CD4-positive, alpha-beta T cell (primary cell): ENCODE results near the gene CNBP. TPM values are rescaled to one million over a fixed set of nuclear protein-coding genes. Genes with fewer than 3 reads are reported as not detected.
"Not testable (repeated sequence)": the region's sequence is repeated elsewhere in the genome, so short reads cannot be mapped to it uniquely, and the experiment has no call there.

Source experiments
- ATAC-seq: fragments of 200-7000 bp; cut with Tn5 transposase; one replicate; pipeline ENCODE4 v1.10.0; 2022; ENCODE audit warnings: mild to moderate bottlenecking; ENCODE audit not compliant: poor library complexity
- CTCF ChIA-PET: fragments of 350-600 bp; sonication (Branson Sonifier 250); formaldehyde crosslinking; loops from one replicate; lab custom pipeline; 2021; ENCODE audit warnings: antibody characterized with exemption, inconsistent platforms; lab: Charles Lee
- POLR2A ChIA-PET: fragments of 350-600 bp; sonication (Branson Sonifier 250); formaldehyde crosslinking; loops from one replicate; lab custom pipeline; 2021; ENCODE audit warnings: antibody characterized with exemption, inconsistent platforms; lab: Charles Lee
- DNase-seq, 14 experiments: peaks; one replicate each; pipeline ENCODE4 v3.0.0-alpha.2; 2013 to 2020; ENCODE audit warnings: mixed read lengths in 2 of 14
- H3K27ac ChIP-seq, 2 donors: one replicate each; pipeline versions ENCODE4 v1.5.1 to v1.7.0; 2013; ENCODE audit warnings: low read length in 2 of 2, low read depth in 1 of 2, mild to moderate bottlenecking in 1 of 2
- H3K27me3 ChIP-seq, 2 experiments: 1 replicate in 1 of 2; 2 replicates in 1 of 2; pipeline versions ENCODE4 v1.6.1 to v1.7.0; 2013; ENCODE audit warnings: low read length in 2 of 2, control low read depth in 1 of 2, mild to moderate bottlenecking in 1 of 2, moderate library complexity in 1 of 2; ENCODE audit not compliant: insufficient read depth in 2 of 2, control insufficient read depth in 1 of 2
- H3K36me3 ChIP-seq: one replicate; pipeline ENCODE4 v1.6.1; 2013; ENCODE audit warnings: low read length, control low read depth; ENCODE audit not compliant: insufficient read depth
- H3K4me1 ChIP-seq: one replicate; pipeline ENCODE4 v1.6.1; 2013; ENCODE audit warnings: low read length, control low read depth; ENCODE audit not compliant: insufficient read depth
- H3K4me3 ChIP-seq: one replicate; pipeline ENCODE4 v1.5.1; 2013; ENCODE audit warnings: mild to moderate bottlenecking, low read length, moderate library complexity
- H3K9me3 ChIP-seq, 2 experiments: 1 replicate in 1 of 2; 2 replicates in 1 of 2; pipeline versions ENCODE4 v1.6.1 to v1.7.0; 2013; ENCODE audit warnings: low read length in 2 of 2, mild to moderate bottlenecking in 2 of 2, control low read depth in 1 of 2, moderate library complexity in 1 of 2; ENCODE audit not compliant: control insufficient read depth in 1 of 2, insufficient read depth in 1 of 2
- H3K27ac Mint-ChIP-seq: one replicate; pipeline ENCODE4 v1.8.0; 2020; ENCODE audit warnings: mixed read lengths
- H3K27me3 Mint-ChIP-seq: one replicate; pipeline ENCODE4 v1.8.0; 2021; ENCODE audit warnings: mixed read lengths
- H3K36me3 Mint-ChIP-seq: one replicate; pipeline ENCODE4 v1.8.0; 2021; ENCODE audit warnings: low read depth, mixed read lengths
- H3K4me1 Mint-ChIP-seq: one replicate; pipeline ENCODE4 v1.8.0; 2021; ENCODE audit warnings: low read depth, mixed read lengths
- H3K4me3 Mint-ChIP-seq: one replicate; pipeline ENCODE4 v1.8.0; 2020; ENCODE audit warnings: mild to moderate bottlenecking, mixed read lengths
- H3K9me3 Mint-ChIP-seq: one replicate; pipeline ENCODE4 v1.8.0; 2020; ENCODE audit warnings: mixed read lengths
- intact Hi-C, 2 experiments: fragments of 100-400 bp; cut with DNase I in 1 of 2; cut with micrococcal nuclease in 1 of 2; formaldehyde crosslinking; loops; one replicate each; pipeline versions ENCODE4 v1.15.1 to v1.9.0; 2023 to 2025; cut with DNase I, micrococcal nuclease
- total RNA-seq, 174 experiments: library from RNA in 2 of 174; stranded (reverse) in 2 of 174; gene quantifications; one replicate each; pipeline ENCODE4 v1.2.3 and lab custom pipeline; 2021 to 2026
- TF ChIP-seq, protein P1 (sequence below): fragments of 200-600 bp; IDR thresholded peaks from one replicate; pipeline ENCODE4 v1.8.0; 2022; ENCODE audit warnings: antibody characterized with exemption, mild to moderate bottlenecking

Gene CNBP
- total RNA-seq, 2 experiments from 2014 or later: 260 to 267 TPM

DNA sequence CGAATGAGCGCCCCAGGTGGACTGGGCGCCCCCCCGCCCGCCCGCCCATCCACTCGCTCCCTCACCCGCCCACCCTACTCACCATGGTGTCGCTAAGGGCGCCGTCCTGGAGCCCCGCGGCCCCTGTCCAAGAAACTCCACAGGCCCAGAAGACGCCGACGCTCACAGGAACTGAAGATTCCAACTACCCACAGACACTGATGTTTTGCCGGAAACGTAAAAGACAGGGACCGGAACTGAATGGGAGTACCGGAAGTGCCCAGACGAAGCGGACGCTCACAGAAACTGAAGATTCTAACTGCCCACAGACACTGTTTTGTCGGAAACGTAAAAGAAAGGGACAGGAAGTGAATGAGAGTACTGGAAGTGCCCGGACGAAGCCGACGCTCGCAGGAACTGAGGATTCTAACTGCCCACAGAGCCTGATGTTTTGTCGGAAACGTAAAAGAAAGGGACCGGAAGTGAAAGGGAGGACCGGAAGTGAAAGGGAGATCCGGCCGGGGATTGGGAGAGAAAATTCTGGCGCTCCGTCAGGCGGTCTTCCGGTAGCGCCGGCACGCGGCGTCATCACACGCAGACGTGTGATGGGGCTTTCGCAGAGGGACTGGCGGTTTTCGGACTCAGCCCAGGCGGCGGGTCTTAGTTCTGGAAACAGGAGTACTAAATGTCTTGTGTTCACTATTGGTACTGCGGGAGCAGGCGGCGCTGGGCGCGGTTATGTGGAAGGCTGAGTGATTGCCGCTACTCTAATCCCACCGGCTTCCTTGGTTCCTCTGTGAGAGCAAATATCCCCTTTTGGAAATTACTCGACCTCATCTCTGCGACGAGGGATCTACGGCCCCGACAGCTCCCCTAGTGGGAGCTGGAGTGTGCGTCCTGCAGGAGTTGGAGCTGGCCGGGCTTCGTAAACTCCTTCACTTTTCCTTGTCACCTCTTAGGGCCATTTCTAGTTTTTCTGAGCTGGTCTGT lies 22.5 kb downstream of the CNBP start, which contains the start of gene ISY1:
Gene ISY1 (minus strand): TSS at position 173 of the 969 bp plus-strand sequence. CDS start 88 bp downstream, at position 85.
- DNase-seq (peak; percentile 70 to 97 (median 84)), ATAC-seq (peak; percentile 74)
- Histone ChIP-seq H3K36me3 (peaks cover 30% of the 10 kb centered on the region), H3K4me1 (peaks cover 24% of the 10 kb centered on the region), H3K9me3 (no peaks in the 10 kb centered on the region), H3K27me3 (no peaks in the 10 kb centered on the region), H3K4me3 (peak within 1 kb of the TSS; percentile 82), H3K27ac (peak within 1 kb of the TSS; percentile 92 to 99)
- no peaks in the 10 kb centered on the region for H3K27me3 Mint-ChIP-seq
- peak within 1 kb of the TSS; percentile 95 for H3K27ac Mint-ChIP-seq
- intact Hi-C loops: loop anchor here (1.0 kb wide), 3 partner anchors 23 to 42 kb away; partner anchors contain the start of gene RAB43 (in 1 of the 2)
- POLR2A ChIA-PET: interaction anchor here (0.6 to 2.7 kb wide), 15 partner anchors 8 to 191 kb away, joined by 3 to 16 read pairs (median 5); partner anchors contain the start of gene HMCES
- peaks cover 55% of the 10 kb centered on the region for H3K4me1 Mint-ChIP-seq
- H3K9me3 Mint-ChIP-seq: no peaks in the 10 kb centered on the region
- CTCF ChIA-PET: interaction anchor here (0.6 to 3.1 kb wide), 16 partner anchors 10 to 191 kb away, joined by 3 to 29 read pairs (median 4); partner anchors contain the start of genes CNBP and RAB43
- H3K4me3 Mint-ChIP-seq: peak within 1 kb of the TSS; percentile 96
- TF ChIP-seq, protein P1, sequence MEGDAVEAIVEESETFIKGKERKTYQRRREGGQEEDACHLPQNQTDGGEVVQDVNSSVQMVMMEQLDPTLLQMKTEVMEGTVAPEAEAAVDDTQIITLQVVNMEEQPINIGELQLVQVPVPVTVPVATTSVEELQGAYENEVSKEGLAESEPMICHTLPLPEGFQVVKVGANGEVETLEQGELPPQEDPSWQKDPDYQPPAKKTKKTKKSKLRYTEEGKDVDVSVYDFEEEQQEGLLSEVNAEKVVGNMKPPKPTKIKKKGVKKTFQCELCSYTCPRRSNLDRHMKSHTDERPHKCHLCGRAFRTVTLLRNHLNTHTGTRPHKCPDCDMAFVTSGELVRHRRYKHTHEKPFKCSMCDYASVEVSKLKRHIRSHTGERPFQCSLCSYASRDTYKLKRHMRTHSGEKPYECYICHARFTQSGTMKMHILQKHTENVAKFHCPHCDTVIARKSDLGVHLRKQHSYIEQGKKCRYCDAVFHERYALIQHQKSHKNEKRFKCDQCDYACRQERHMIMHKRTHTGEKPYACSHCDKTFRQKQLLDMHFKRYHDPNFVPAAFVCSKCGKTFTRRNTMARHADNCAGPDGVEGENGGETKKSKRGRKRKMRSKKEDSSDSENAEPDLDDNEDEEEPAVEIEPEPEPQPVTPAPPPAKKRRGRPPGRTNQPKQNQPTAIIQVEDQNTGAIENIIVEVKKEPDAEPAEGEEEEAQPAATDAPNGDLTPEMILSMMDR: peak; percentile 76
- peaks cover 61% of the 10 kb centered on the region for H3K36me3 Mint-ChIP-seq

DNA sequence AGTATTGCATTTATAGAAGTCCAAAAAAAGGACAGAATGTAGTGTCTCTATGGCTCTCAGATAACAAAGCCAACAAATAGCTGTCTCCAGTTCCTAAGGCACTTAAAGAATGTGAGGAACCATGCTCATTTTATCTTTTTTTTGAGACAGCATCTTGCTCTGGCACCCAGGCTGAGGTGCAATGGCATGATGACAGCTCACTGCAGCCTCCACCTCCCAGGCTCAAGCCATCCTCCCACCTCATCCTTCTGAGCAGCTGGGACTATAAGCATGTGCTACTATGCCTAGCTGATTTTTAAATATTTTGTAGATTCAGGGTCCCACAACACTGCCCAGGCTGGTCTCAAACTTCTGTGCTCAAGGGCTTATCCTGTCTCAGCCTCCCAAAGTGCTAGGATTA lies 38.9 kb downstream of the CNBP start:
- ChIA-PET POLR2A (interaction anchor here (0.8 to 1.0 kb wide), 3 partner anchors 14 to 24 kb away, joined by 3 to 4 read pairs (median 3); no protein-coding TSS in a partner anchor), CTCF (interaction anchor here (2.2 kb wide), 1 partner anchor 91 kb away, joined by 6 read pairs; no protein-coding TSS in a partner anchor)
- Histone ChIP-seq H3K4me1 (no peaks in the 10 kb centered on the region), H3K27ac (no peak overlapping the region), H3K4me3 (no peak overlapping the region), H3K36me3 (peaks cover 46% of the 10 kb centered on the region), H3K27me3 (no peaks in the 10 kb centered on the region), H3K9me3 (no peaks in the 10 kb centered on the region)
- TF ChIP-seq, protein P1: no peak
- DNase-seq: no peak
- H3K4me3 Mint-ChIP-seq: no peak overlapping the region
- no peaks in the 10 kb centered on the region for H3K27me3 Mint-ChIP-seq
- intact Hi-C loops: no loop called here
- H3K27ac Mint-ChIP-seq: no peak overlapping the region
- no peaks in the 10 kb centered on the region for H3K4me1 Mint-ChIP-seq
- no peaks in the 10 kb centered on the region for H3K9me3 Mint-ChIP-seq
- H3K36me3 Mint-ChIP-seq: peaks cover 66% of the 10 kb centered on the region
- ATAC-seq: no peak

DNA sequence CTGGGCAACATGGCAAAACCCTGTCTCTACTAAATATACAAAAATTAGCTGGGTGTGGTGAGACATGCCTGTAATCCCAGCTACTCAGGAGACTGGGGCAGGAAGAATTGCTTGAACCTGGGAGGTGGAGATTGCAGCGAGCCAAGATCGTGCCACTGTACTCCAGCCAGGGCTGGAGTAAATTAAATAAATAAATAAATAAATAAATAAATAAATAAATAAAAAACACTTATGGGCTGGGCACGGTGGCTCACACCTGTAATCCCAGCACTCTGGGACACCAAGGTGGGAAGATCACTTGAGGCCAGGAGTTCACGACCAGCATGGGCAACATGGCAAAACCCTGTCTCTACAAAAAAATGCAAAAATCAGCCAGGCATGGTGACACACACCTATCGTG lies 42.7 kb downstream of the CNBP start:
- H3K4me1 ChIP-seq, DNase-seq, H3K9me3 ChIP-seq, H3K4me3 Mint-ChIP-seq, H3K27me3 Mint-ChIP-seq, POLR2A ChIA-PET, H3K4me1 Mint-ChIP-seq, H3K9me3 Mint-ChIP-seq, intact Hi-C loops, ATAC-seq, H3K4me3 ChIP-seq, H3K27ac Mint-ChIP-seq, H3K27me3 ChIP-seq, H3K27ac ChIP-seq: not testable (repeated sequence)
- peaks cover 60% of the 10 kb centered on the region for H3K36me3 Mint-ChIP-seq
- CTCF ChIA-PET: interaction anchor here (1.0 kb wide), 1 partner anchor 171 kb away, joined by 3 read pairs; no protein-coding TSS in a partner anchor
- H3K36me3 ChIP-seq: peaks cover 50% of the 10 kb centered on the region
